Nephron (organoid): ENCODE measurements around the gene RCOR3.

Experiments used
- H3K27ac Mint-ChIP-seq, 3 experiments: 2 replicates each; pipeline ENCODE4 v1.8.0; 2020; ENCODE audit warnings: mixed read lengths in 3 of 3, mild to moderate bottlenecking in 2 of 3, moderate library complexity in 1 of 3
- H3K27me3 Mint-ChIP-seq: 2 replicates; pipeline ENCODE4 v1.8.0; 2021; ENCODE audit warnings: low read depth, mild to moderate bottlenecking, moderate library complexity, mixed read lengths
- H3K36me3 Mint-ChIP-seq: 2 replicates; pipeline ENCODE4 v1.8.0; 2020; ENCODE audit warnings: low read depth, mixed read lengths
- H3K4me1 Mint-ChIP-seq: 2 replicates; pipeline ENCODE4 v1.8.0; 2020; ENCODE audit warnings: mixed read lengths
- H3K4me3 Mint-ChIP-seq, 3 experiments: 2 replicates each; pipeline ENCODE4 v1.8.0; 2020; ENCODE audit warnings: mild to moderate bottlenecking in 3 of 3, mixed read lengths in 3 of 3, moderate library complexity in 2 of 3
- H3K9me3 Mint-ChIP-seq: 2 replicates; pipeline ENCODE4 v1.8.0; 2020; ENCODE audit warnings: mixed read lengths
- TF ChIP-seq, protein P1 (sequence below), 3 experiments: fragments of 200-600 bp; sonication (generic); IDR thresholded peaks; one replicate each; pipeline ENCODE4 v1.5.0; 2021; ENCODE audit warnings: antibody characterized with exemption in 3 of 3; ENCODE audit not compliant: unreplicated experiment in 3 of 3

Gene RCOR3

DNA sequence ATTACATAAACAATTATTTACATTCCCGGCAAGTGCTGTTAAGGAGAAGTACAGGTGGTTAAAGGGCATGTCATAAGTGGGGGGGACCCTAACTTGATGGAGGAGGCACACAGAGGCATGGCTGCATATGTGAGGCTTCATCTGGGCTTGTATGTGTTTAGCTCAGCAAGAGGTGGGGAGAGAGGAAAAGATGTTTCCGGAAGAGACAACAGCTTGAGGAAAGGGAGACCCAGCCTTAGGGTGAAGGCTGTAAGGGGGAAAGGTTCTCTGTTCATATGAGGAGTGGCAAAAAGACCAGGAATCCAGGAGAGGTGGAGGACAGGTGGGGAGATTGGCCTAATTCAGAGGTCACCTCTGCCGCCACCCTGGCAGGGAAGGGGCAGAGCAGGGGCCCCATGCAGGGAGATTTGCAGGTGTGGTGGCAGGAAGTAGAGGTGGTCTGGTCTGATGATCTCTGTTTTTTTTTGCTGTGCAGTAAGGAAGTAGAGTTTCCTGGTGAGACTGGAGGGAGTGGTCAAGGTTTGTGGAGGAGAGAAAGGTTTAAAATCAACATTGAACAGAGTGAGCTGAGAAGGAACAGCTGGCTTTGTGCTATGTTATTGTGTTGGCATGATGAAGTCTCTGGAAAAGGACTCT is 76.5 kb downstream of the RCOR3 start:
- H3K4me3 Mint-ChIP-seq: no peak overlapping the region
- TF ChIP-seq, protein P1, sequence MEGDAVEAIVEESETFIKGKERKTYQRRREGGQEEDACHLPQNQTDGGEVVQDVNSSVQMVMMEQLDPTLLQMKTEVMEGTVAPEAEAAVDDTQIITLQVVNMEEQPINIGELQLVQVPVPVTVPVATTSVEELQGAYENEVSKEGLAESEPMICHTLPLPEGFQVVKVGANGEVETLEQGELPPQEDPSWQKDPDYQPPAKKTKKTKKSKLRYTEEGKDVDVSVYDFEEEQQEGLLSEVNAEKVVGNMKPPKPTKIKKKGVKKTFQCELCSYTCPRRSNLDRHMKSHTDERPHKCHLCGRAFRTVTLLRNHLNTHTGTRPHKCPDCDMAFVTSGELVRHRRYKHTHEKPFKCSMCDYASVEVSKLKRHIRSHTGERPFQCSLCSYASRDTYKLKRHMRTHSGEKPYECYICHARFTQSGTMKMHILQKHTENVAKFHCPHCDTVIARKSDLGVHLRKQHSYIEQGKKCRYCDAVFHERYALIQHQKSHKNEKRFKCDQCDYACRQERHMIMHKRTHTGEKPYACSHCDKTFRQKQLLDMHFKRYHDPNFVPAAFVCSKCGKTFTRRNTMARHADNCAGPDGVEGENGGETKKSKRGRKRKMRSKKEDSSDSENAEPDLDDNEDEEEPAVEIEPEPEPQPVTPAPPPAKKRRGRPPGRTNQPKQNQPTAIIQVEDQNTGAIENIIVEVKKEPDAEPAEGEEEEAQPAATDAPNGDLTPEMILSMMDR (IDR thresholded peaks at IDR 0.05; ENCODE audit: unreplicated experiment in 3 of 3): no peak
- peaks cover 14% of the 10 kb centered on the region for H3K27me3 Mint-ChIP-seq
- H3K36me3 Mint-ChIP-seq: no peaks in the 10 kb centered on the region
- no peak overlapping the region for H3K27ac Mint-ChIP-seq
- H3K9me3 Mint-ChIP-seq: no peaks in the 10 kb centered on the region
- H3K4me1 Mint-ChIP-seq: peaks cover 62% of the 10 kb centered on the region

DNA sequence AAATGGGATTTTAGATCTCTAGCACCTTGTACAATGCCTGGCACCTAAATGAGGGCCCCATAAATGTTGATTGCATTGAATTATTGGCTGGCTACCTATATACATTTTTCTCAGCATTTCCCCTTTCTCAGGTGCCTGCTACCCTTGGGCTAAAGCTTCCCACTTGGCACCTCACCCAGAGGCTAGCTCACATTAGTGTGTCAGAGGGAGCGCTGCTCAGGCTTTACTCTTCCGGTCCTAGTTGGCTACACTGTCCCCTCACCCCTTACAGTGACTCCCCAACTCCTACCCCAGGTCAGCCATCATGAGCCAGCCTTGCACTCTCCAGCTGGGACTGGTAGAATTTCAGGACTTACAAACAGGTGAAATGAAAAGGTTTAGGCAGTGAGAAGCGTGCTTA is 77.0 kb downstream of the RCOR3 start:
- H3K9me3 Mint-ChIP-seq: no peaks in the 10 kb centered on the region
- H3K4me1 Mint-ChIP-seq: peaks cover 57% of the 10 kb centered on the region

DNA sequence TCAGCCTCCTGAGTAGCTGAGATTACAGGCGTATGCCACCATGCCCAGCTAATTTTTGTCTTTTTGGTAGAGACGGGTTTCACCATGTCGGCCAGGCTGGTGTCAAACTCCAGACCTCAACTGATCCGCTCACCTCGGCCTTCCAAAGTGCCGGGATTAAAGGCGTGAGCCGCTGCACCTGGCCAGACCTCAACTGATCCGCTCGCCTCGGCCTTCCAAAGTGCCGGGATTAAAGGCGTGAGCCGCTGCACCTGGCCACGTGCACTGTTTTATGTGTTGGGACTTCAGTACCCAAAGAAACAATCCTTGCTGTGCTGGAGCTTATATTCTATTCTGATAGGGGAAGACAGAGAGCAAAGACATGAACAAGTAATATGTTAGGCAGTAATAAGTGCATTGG is 77.6 kb downstream of the RCOR3 start:
- TF ChIP-seq, protein P1 (IDR thresholded peaks at IDR 0.05; ENCODE audit: unreplicated experiment in 3 of 3): no peak
- peaks cover 13% of the 10 kb centered on the region for H3K27me3 Mint-ChIP-seq
- no peak overlapping the region for H3K4me3 Mint-ChIP-seq
- no peaks in the 10 kb centered on the region for H3K36me3 Mint-ChIP-seq
- H3K27ac Mint-ChIP-seq: no peak overlapping the region
- no peaks in the 10 kb centered on the region for H3K9me3 Mint-ChIP-seq
- peaks cover 53% of the 10 kb centered on the region for H3K4me1 Mint-ChIP-seq

More for the DNA sequence above, 77.0 kb downstream of the RCOR3 start:
- Mint-ChIP-seq H3K27ac (no peak overlapping the region), H3K36me3 (no peaks in the 10 kb centered on the region), H3K27me3 (peaks cover 14% of the 10 kb centered on the region), H3K4me3 (no peak overlapping the region)
- TF ChIP-seq, protein P1 (IDR thresholded peaks at IDR 0.05; ENCODE audit: unreplicated experiment in 3 of 3): no peak

DNA sequence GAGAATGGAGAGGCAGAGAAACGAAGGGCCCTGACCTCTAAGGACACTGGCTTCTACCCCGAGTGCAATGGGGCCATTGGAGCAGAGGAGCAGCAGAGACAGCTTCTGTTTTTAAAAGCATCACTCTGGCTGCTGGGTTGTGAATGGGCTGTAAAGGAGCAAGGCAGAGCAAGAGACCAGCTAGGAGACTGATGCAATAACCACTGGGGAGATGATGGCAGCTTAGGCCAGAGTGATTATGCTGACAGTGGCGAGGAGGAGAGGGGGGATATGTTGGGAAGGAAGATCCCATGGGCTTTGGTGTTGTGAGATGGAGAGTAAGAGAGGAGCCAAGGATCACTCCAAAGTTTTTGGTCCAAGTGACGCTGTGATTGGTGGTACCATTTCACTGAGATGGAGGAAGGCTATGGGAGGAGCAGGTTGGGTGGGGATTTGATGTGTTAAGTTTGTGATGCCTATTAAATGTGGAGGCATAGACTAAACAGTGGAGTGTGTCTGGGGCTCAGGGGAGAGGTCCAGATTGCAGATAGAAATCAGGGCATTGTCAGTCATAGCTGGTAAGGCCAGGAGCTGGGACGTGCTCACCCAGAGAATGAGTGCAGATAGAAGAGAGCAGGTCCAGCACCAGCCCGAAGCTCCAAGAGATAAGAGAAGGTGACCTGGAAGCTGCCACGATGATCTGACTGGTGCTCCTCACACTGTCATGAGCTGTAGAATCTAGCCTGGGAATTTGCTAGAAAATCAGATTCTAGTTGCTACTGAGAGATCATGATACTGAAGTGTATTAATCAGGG is 78.5 kb downstream of the RCOR3 start:
- peaks cover 7% of the 10 kb centered on the region for H3K27me3 Mint-ChIP-seq
- no peaks in the 10 kb centered on the region for H3K9me3 Mint-ChIP-seq
- no peak overlapping the region for H3K27ac Mint-ChIP-seq
- H3K4me3 Mint-ChIP-seq: no peak overlapping the region
- peaks cover 44% of the 10 kb centered on the region for H3K4me1 Mint-ChIP-seq
- H3K36me3 Mint-ChIP-seq: no peaks in the 10 kb centered on the region
- TF ChIP-seq, protein P1 (IDR thresholded peaks at IDR 0.05; ENCODE audit: unreplicated experiment in 3 of 3): no peak

DNA sequence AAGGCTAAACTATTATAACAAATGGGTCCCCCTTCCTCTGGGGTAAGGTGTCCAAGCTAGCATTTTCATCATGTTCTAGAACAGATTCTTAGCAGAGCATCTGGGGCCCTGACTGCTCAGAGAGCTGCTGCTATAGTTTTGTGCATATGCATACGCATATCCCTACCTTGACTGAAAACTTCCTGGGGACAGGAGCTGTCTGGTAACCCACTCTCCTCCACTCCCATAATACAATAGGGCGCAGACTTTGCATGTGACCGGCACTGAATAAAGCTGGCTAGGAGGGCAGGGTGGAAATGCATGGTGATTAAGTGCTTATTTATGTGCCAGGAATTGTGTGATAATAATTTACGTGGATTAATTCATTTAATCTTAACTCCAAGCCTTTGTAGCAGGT is 79.1 kb downstream of the RCOR3 start:
- H3K4me3 Mint-ChIP-seq: no peak overlapping the region
- peaks cover 4% of the 10 kb centered on the region for H3K27me3 Mint-ChIP-seq
- no peaks in the 10 kb centered on the region for H3K9me3 Mint-ChIP-seq
- TF ChIP-seq, protein P1 (IDR thresholded peaks at IDR 0.05; ENCODE audit: unreplicated experiment in 3 of 3): no peak
- H3K27ac Mint-ChIP-seq: no peak overlapping the region
- H3K36me3 Mint-ChIP-seq: no peaks in the 10 kb centered on the region
- H3K4me1 Mint-ChIP-seq: peaks cover 40% of the 10 kb centered on the region
